HG02981 (cell line): ENCODE measurements around the gene PRR16.

ENCODE experiments used
- ATAC-seq: cut with Tn5 transposase; IDR thresholded peaks from one replicate; pipeline ENCODE4 v1.9.1; 2021; ENCODE audit warnings: mild to moderate bottlenecking, moderate library complexity; ENCODE audit not compliant: unreplicated experiment

The PRR16 gene

GRCh38 chr5:120512791-120513650 is 48.9 kb downstream of the PRR16 start:
- ATAC-seq = no peak

DNA sequence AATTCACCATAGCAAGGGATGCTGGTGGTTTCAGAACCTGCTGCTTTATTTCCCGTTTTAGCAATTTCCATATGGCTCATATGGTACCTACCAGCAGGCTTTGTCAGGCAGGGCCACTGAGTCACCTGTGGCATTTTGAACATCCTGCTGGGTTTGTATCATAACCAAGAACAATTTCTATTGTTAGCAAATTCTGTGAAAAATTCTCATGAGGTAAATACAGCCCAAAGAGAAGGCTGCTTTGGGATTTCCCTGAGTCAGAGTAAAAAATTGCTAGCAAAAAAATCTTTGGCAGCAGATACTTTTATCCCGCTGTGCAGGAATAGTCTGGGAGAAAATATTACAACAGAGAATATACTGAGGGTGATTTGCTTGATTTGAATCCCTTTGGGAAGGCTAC is 52.7 kb downstream of the PRR16 start:
- ATAC-seq = no peak

- no peak for ATAC-seq
Observed at GRCh38 chr5:120517607-120518252, 53.6 kb downstream of the PRR16 start.

DNA sequence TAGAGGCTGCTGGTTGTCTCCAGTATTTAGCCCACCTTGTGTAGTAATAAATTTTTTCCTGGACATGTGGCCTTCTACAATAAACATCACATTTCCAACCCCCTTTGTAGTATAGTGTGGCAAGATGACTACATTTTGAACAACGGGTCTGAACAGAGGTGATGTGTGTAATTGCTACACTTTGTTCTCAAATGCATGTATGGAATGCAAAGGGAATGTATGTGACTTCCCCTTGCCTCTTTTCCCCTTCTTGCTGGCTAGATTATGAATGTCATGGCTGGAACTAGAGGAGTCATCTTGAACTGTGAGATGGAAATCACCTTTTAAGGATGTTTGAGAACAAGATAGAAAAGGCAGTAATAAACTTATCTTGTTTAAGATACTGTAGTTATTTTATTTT is 54.5 kb downstream of the PRR16 start:
- no peak for ATAC-seq

- no peak for ATAC-seq
Observed at GRCh38 chr5:120527251-120527650, 63.2 kb downstream of the PRR16 start.

- no peak for ATAC-seq
Observed at GRCh38 chr5:120528609-120529008, 64.5 kb downstream of the PRR16 start.

GRCh38 chr5:120529386-120529785 is 65.3 kb downstream of the PRR16 start:
- ATAC-seq = no peak

DNA sequence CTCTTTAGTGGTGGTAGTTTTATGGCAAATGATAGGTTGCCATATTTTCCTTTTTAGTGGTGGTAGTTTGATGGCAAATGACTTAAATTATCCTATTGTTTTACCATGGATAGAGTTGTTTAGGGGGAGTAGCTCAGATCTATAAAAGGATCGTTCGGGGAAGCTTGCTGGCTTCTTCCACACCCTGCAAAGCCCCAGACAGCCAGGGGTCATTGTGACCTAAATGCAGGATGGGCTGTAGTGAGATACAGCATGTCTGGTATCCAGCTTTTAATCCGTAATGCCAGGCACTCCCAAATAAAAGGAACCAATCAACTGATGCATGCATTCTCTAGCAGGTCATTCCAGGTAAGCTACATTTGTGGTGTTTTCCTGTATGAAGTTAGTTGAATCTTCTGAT is 67.1 kb downstream of the PRR16 start:
- ATAC-seq = no peak

- ATAC-seq = no peak
Observed at GRCh38 chr5:120532835-120533234, 68.7 kb downstream of the PRR16 start.

GRCh38 chr5:120533581-120533980 is 69.5 kb downstream of the PRR16 start:
- no peak for ATAC-seq

- no peak for ATAC-seq
Observed at GRCh38 chr5:120535900-120536299, 71.8 kb downstream of the PRR16 start.

DNA sequence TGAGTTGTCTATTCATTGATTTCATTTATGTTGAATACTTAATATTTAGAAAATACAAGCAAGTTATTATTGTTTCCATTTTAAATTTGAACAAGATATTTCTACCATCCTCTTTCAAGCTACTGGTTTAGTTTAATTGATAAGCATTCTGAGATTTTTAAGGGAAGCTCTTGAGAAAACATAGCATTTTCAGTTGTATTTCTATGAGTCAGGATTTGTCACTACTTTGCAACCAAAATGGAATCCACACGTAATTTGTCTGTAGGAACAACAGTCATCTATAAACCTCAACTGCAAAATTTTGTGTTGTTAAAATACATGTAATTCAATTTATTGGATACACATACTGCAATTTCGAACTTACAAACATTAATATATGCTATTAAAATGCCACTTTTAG is 74.0 kb downstream of the PRR16 start:
- ATAC-seq = no peak

GRCh38 chr5:120538644-120539043 is 74.5 kb downstream of the PRR16 start:
- ATAC-seq = no peak

DNA sequence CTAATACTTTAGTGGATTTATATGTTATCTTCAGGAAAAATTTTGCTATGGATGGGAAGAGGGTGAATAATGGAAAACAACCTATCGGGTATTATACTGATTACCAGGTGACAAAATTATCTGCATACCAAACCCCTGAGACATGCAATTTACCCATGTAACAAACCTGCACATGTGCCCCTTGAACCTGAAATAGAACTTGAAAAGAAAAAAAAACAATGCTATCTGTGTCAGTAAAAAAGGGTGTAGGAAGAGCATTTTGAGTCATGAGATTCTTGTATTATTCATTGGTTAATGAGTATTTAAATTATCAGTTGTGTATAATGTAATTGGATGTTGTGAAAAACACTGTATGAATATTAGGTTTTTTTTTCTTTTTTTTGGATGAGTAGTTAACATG is 75.4 kb downstream of the PRR16 start:
- ATAC-seq = no peak

DNA sequence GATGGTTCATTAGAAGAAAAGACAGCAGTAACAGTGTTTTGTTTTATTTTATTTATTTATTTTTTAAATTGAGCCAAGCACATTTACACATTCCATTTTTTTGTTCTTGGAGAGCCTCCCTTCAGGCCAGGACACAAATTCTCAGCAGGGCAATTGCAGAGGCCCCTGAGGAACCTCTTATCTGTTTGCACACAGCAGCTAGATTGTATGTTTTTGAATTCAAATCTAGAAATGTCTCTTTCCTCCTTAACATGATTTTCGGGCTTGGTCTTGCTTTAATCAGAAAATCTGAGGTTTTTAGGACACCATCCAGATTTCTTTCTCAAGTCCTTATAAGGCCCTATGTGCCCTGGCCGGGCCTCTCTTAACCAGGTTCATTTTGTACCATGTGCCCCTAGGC is 76.0 kb downstream of the PRR16 start:
- ATAC-seq = no peak

- ATAC-seq = no peak
Observed at GRCh38 chr5:120544043-120544442, 79.9 kb downstream of the PRR16 start.

- no peak for ATAC-seq
Observed at GRCh38 chr5:120545007-120545406, 80.9 kb downstream of the PRR16 start.

DNA sequence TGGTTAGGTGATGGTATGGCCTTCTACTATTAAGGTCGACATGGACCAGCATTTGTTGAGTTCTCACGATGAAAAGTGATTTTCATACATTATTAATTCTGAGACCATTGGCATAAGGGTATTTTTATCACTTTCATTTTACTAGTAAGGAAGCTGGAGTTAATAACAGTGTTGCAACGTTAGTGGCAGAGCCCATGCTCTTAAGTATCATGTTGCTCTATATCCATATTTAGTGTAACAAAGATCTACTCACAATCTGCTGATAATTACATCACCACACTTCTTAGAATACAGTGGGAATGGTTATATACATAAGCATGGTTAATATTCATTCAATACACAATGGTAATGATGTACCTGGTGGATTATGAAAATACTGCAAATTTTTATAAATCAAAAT is 81.9 kb downstream of the PRR16 start:
- ATAC-seq = no peak

DNA sequence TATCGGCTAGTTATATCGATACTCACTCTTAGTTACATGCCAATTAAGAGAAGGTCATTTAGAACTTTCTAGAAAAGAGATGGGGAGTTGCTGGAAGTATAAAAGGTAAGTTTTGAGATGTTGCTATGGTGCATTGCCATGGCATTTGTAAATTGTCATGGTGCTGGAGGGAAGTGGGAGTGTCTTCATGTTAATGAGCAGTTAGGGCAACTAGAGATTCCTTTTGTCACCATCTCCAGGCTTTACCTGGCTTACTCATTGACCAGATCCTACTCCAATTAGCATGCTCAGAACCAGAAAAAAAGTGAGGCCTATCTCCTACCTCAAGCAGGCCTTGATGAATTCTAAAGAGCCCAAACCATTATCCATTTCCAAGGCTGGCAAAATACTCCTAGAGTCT is 82.8 kb downstream of the PRR16 start:
- no peak for ATAC-seq

GRCh38 chr5:120550358-120550757 is 86.3 kb downstream of the PRR16 start:
- no peak for ATAC-seq

DNA sequence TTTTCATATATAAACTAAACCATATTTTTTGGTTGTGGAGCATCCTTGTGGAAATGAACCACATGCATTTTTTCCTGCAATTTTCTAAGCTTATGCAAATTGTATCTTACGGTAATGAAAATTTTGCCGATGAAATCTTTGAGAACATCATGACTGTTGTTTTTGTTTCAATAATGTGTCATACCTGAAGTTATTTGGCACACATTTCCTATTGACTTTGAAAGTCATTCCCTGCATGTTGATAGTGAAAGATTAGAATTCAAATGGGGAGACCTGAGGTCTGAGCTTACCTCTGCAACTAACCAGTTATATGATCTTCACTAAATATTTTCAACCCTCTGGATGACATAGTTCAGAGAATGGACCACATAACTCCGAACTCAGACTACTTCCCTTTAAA is 88.5 kb downstream of the PRR16 start:
- ATAC-seq = no peak

- no peak for ATAC-seq
Observed at GRCh38 chr5:120555345-120555744, 91.2 kb downstream of the PRR16 start.

DNA sequence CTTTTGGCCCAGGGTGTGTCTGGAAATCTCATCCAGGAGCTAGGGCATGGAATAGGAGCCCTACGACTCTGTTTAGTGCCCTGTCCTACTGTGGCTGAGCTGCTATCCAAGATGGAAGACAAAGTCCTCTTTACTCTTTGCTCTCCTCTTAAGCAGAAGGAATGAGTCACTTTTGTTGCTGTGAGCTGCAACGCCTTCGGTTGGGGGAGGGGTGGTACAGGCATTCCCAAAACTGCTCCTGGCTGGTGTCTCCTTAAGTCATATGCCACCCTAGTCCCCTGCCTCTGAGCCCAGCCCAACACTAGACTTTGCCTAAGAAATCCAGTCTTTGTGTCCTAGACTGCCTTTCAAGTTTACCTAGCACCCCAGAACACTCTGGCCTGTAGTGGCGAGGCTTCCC is 99.9 kb downstream of the PRR16 start:
- ATAC-seq = no peak
